NOMO-1 treated with DMSO at 0.1 percent for 48 hours (cell line): ENCODE measurements around the gene TSSC4.

Experiments used
- DNase-seq: peaks from one replicate; lab custom pipeline; 2025; ENCODE audit not compliant: unreplicated experiment; lab: John Stamatoyannopoulos, UW

Gene TSSC4

GRCh38 chr11:2446590-2447252 is 46.2 kb downstream of the TSSC4 start:
- DNase-seq = peak; percentile 74

DNA sequence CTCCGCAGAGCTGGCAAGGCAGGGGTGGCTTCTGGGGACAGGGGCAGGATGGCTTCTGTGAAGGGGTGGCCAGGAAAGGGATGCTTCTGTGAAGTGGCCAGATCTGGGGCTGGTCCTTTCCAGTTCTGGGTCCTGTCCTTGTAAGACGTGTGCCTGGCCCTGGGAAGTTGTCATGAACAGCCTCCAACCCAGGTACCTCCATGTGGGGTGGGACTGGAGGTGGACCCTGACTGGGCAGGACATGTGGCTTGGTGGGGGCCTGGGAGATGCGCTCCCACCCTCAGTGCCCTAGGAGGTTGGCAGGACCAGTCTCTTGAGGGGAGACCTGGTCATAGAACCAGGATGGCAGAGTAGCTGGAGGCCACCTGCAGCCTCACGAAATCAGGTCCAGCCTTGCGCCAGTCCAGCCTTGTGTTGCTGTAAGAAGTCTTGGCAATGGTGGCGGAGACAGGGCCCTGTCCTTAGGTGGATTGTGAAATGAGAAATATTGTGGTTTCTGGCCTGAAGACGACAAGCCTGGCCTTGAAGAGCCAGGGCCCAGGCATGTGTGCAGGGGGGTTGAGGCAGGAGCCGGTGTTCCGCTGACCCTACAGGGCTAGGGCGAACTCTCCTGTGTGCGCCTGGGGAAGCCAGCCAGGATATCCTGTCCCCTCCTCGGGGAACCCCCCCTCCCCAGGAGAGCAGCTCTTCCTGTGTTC is 46.9 kb downstream of the TSSC4 start:
- peak; percentile 60 for DNase-seq

GRCh38 chr11:2447951-2448650 is 47.6 kb downstream of the TSSC4 start:
- no peak for DNase-seq

DNA sequence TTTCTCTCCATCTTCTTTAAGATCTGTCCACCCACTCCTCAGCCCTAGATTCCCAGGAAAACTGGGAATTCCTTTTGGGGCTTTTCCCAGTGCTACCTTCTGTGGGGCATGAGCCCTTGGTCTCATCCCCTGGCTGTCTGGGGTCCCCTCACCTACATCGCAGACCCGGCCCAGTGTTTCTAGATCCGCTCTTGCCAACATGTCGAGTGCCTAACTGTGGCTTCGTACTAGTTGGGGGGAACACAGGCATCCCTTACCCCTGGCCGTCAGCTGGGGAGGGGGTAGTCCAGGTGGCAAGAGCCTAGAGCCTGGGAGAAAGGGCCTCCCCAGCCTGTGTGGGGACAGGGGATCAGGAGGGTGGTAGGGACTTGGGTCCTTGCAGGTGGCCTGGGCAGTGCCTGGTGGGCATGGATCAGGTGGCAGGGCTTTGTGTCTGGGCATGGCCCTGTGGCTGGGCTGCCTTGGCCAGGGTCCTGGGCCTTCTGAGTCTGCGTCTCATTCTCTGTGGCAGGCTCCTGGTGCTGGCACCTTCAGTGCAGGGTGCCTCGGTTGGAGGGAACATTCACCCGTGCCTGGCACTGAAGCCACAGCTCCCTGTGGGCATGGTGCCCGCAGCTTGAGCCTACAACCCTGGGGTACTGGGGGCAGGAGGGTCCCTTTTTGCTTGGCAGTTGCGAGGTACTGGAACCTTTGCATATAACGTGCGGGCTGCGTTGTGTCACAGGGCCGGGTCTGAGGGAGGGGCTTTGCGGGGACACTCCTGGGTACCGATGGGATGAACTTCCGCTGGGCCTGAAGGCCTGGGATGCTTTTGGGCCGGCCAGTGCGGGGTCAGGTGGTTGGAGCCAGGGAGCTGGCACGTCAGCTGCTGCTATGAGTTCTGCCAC is 48.4 kb downstream of the TSSC4 start:
- DNase-seq = no peak

DNA sequence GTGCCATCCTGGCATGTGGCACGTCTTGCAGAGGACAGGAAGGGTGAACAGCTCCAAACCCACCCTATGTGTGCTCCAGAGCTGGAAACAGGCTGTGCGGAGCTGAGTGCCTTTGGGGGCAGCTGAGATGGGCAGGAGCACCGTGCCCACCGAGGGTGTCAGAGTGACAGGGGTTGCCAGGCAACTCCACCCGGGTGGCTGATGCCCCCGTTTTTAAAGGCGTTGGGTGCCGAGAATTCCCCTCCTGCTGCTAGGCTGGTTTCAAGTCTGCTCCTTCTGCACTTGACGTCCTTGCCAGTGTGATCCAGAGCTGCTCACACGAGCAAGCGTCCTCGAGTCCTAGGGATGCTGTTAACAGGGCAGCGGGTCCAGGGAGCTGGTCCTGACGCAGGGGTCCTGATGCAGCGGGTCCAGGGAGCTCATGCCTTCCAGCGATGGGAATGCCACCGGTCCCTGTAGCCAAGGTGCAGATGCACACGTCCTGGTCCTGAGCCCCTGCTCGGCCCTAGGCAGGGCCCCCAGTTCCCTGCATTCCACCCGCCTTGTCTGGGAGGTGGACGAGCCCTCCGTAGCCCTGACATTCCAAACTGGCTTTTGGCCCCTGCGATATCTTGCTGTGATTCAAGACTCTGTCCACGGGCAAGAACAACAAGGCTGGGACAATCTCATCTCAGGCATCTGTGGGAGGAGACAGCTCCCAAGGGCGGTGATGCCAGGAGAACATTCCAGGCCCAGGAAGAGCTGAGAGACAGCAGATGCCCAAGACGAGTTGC is 49.2 kb downstream of the TSSC4 start:
- no peak for DNase-seq

GRCh38 chr11:2450321-2451041 is 49.9 kb downstream of the TSSC4 start:
- no peak for DNase-seq

- no peak for DNase-seq
Measured at GRCh38 chr11:2451336-2451735, 50.8 kb downstream of the TSSC4 start.

DNA sequence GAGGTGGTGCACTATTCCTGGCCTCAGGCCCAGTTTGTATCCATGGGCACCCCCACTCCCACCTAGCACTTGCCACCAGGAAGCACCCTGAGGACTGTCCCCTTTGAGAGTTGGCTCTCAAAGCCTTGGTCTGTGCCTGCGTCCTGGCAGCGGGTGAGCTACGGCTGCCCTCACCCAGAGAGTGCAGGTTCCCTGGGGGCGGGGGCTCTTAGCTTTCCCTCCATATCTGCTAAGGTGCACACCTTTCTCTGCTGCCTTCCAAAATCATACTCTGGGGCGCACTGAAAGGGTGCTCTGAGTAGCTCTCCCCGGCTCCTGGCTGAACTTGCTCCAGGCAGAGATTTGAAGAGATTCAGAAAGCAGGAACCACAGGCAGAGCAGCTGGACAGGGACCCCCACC is 51.4 kb downstream of the TSSC4 start:
- no peak for DNase-seq

- DNase-seq = no peak
Measured at GRCh38 chr11:2452321-2453012, 51.9 kb downstream of the TSSC4 start.

DNA sequence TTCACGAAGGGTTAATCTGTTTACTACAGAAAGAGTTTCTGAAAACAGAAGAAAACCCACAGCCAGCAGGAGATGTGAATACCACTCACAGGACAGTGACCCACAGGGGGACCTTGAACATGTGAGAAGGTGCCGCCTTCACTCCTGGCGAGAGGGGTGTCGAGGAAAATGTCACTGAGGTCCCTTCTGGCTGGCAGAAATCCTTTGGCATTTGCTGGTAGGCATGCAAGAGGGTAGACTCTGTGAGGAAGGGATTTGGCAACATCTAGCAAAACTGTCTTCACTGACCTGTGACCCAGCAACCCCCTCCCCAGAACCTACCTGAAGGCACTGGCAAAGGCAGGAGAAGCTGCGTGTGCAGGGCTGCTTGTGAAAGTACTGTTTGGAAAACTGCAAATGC is 52.9 kb downstream of the TSSC4 start:
- DNase-seq = no peak
